Mesendoderm (in vitro differentiated cells): Measurements from ENCODE around the gene FADD.

Source experiments
- DNase-seq: peaks from one replicate; pipeline ENCODE4 v3.0.0; 2013
- H2AK5ac ChIP-seq: 2 replicates; pipeline ENCODE4 v1.6.1; 2013; ENCODE audit warnings: low read length, inconsistent platforms
- H2BK120ac ChIP-seq: 2 replicates; pipeline ENCODE4 v1.6.1; 2013; ENCODE audit warnings: low read depth, mild to moderate bottlenecking, low read length, moderate library complexity, mixed read lengths
- H2BK15ac ChIP-seq: replicated peaks from 2 replicates; pipeline ENCODE4 v1.6.1; 2013; ENCODE audit warnings: low read depth, mild to moderate bottlenecking, moderate library complexity
- H2BK5ac ChIP-seq: 2 replicates; pipeline ENCODE4 v1.6.1; 2013; ENCODE audit warnings: low read length, inconsistent platforms
- H3K18ac ChIP-seq: 2 replicates; pipeline ENCODE4 v1.6.1; 2013; ENCODE audit warnings: mild to moderate bottlenecking, low read length, mixed read lengths
- H3K23ac ChIP-seq: one replicate; pipeline ENCODE4 v1.6.1; 2013; ENCODE audit warnings: low read length
- H3K27ac ChIP-seq: 2 replicates; pipeline ENCODE4 v1.5.1; 2013; ENCODE audit warnings: low read depth, mild to moderate bottlenecking, inconsistent platforms, low read length, moderate library complexity
- H3K27me3 ChIP-seq: 2 replicates; pipeline ENCODE4 v1.6.1; 2013; ENCODE audit warnings: low read length, control low read depth, mild to moderate bottlenecking, inconsistent platforms; ENCODE audit not compliant: insufficient read depth, poor library complexity
- H3K36me3 ChIP-seq: 2 replicates; pipeline ENCODE4 v1.6.1; 2013; ENCODE audit warnings: low read length, inconsistent platforms; ENCODE audit not compliant: control insufficient read depth, insufficient read depth
- H3K4ac ChIP-seq: one replicate; pipeline ENCODE4 v1.6.1; 2013; ENCODE audit warnings: low read depth, mild to moderate bottlenecking, low read length, moderate library complexity
- H3K4me1 ChIP-seq: 2 replicates; pipeline ENCODE4 v1.6.1; 2013; ENCODE audit warnings: low read depth, low read length, inconsistent platforms; ENCODE audit not compliant: control insufficient read depth
- H3K4me2 ChIP-seq: 2 replicates; pipeline ENCODE4 v1.6.1; 2013; ENCODE audit warnings: low read length
- H3K4me3 ChIP-seq: 2 replicates; pipeline ENCODE4 v1.5.1; 2013; ENCODE audit warnings: mild to moderate bottlenecking, low read length
- H3K56ac ChIP-seq: one replicate; pipeline ENCODE4 v1.6.1; 2013; ENCODE audit warnings: low read length
- H3K79me1 ChIP-seq: 2 replicates; pipeline ENCODE4 v1.6.1; 2013; ENCODE audit warnings: low read length, inconsistent platforms
- H3K79me2 ChIP-seq: 2 replicates; pipeline ENCODE4 v1.6.1; 2013; ENCODE audit warnings: mild to moderate bottlenecking, low read length; ENCODE audit not compliant: control insufficient read depth, insufficient read depth
- H3K9ac ChIP-seq: 2 replicates; pipeline ENCODE4 v1.6.1; 2013; ENCODE audit warnings: low read length, inconsistent platforms
- H4K5ac ChIP-seq: one replicate; pipeline ENCODE4 v1.6.1; 2013; ENCODE audit warnings: low read length
- H4K8ac ChIP-seq: one replicate; pipeline ENCODE4 v1.6.1; 2013; ENCODE audit warnings: low read depth, mild to moderate bottlenecking, control low read depth, low read length, moderate library complexity
- WGBS: extraction: QIAGEN DNeasy Blood & Tissue Kit; methylation state at CpG from one replicate; pipeline ENCODE4 v1.1.7; 2013; ENCODE audit warnings: low lambda C conversion rate, missing lambda C conversion rate; ENCODE audit not compliant: insufficient coverage; ENCODE audit errors: extremely low coverage; 5-methylcytosine and 5-hydroxymethylcytosine counted together

FADD gene

DNA sequence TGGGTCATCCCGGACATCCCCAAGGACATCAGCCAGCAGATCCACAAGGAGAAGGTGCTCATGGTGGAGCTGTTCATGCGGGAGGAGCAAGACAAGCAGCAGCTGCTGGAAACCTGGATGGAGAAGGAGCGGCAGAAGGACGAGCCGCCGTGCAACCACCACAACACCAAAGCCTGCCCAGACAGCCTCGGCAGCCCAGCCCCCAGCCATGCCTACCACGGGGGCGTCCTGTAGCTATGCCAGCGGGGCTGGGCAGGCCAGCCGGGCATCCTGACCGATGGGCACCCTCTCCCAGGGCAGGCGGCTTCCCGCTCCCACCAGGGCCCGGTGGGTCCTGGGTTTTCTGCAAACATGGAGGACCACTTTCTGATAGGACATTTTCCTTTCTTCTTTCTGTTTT lies 15.3 kb upstream of the FADD start:
- no peak overlapping the region for H3K4me2 ChIP-seq
- H3K27me3 ChIP-seq = no peaks in the 10 kb centered on the region
- H3K4ac ChIP-seq = no peak overlapping the region
- no peak overlapping the region for H3K23ac ChIP-seq
- no peak overlapping the region for H2BK5ac ChIP-seq
- H3K56ac ChIP-seq = no peak overlapping the region
- DNase-seq = no peak
- no peak overlapping the region for H2AK5ac ChIP-seq
- no peak overlapping the region for H4K8ac ChIP-seq
- H3K4me1 ChIP-seq = no peaks in the 10 kb centered on the region
- no peak overlapping the region for H2BK120ac ChIP-seq
- H3K79me1 ChIP-seq = no peaks in the 10 kb centered on the region
- H2BK15ac ChIP-seq = no peak overlapping the region
- no peaks in the 10 kb centered on the region for H3K36me3 ChIP-seq
- no peak overlapping the region for H3K27ac ChIP-seq
- WGBS = no CpG with 5 or more reads among the region's 15 CpGs
- no peak overlapping the region for H4K5ac ChIP-seq
- H3K9ac ChIP-seq = no peak overlapping the region
- no peak overlapping the region for H3K18ac ChIP-seq
- H3K4me3 ChIP-seq = no peak overlapping the region
- no peaks in the 10 kb centered on the region for H3K79me2 ChIP-seq

DNA sequence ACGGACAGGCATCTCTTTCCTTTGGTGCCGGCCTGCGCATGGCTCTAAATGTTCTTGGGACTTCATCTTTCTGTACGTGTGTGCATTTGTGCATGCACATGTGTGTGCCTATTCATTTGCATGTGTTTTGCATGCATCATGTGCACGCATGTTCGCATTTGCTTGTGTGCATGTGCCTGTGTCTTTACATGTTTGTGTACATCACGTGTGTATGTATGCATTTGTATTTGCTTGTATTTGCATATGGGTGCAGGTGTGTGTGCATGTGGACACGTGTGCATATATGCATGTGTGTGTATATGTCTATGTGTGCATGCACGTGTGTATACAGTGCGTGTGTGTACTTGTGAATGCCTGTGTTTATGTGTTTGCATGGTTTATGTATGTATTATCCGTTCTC lies 13.5 kb upstream of the FADD start:
- H3K4me1 ChIP-seq = no peaks in the 10 kb centered on the region
- H3K36me3 ChIP-seq = no peaks in the 10 kb centered on the region
- no peak overlapping the region for H3K4ac ChIP-seq
- no peak overlapping the region for H3K4me2 ChIP-seq
- no peak overlapping the region for H2BK15ac ChIP-seq
- H2BK120ac ChIP-seq = no peak overlapping the region
- no peak overlapping the region for H2AK5ac ChIP-seq
- H4K5ac ChIP-seq = no peak overlapping the region
- no peaks in the 10 kb centered on the region for H3K27me3 ChIP-seq
- H3K23ac ChIP-seq = no peak overlapping the region
- H3K79me2 ChIP-seq = no peaks in the 10 kb centered on the region
- H3K27ac ChIP-seq = no peak overlapping the region
- no peak overlapping the region for H3K18ac ChIP-seq
- no peak overlapping the region for H2BK5ac ChIP-seq
- DNase-seq = no peak
- H3K4me3 ChIP-seq = no peak overlapping the region
- H3K56ac ChIP-seq = no peak overlapping the region
- no peak overlapping the region for H4K8ac ChIP-seq
- H3K79me1 ChIP-seq = no peaks in the 10 kb centered on the region
- WGBS = no CpG with 5 or more reads among the region's 11 CpGs
- H3K9ac ChIP-seq = no peak overlapping the region

DNA sequence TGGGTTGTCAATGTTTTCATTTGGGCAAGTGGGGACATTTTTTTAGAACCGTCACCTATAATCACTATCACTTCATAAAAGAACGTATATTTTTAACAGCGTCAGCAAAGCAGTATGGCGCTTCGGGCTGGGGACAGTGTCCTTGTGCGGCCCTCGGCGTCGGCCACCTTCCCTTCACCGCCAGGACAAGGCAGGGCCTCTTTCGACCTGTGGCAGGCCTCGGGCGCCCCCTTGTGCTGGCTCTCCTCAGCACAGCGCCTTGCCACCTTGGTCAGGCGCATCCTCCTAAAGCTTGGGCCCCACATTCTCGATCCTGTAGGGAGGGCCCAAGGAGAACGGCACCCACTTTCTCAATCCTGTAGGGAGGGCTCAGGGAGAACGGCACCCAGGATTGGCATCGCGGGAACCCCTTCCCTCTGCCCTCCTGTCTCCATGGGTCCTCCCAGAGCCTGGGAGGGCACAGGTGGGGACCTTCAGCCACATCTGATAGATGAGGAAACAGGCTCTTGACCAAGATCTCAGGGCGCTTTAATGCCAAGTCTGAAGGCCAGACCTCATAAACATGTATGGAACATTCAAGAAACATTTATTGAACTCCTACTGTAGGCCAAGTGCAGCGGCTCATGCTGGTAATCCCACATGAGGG lies 11.5 kb upstream of the FADD start:
- no peaks in the 10 kb centered on the region for H3K79me1 ChIP-seq
- H3K18ac ChIP-seq = no peak overlapping the region
- no peak overlapping the region for H3K27ac ChIP-seq
- no peak overlapping the region for H3K4me2 ChIP-seq
- no peak overlapping the region for H3K9ac ChIP-seq
- H3K36me3 ChIP-seq = no peaks in the 10 kb centered on the region
- no peak overlapping the region for H4K5ac ChIP-seq
- H3K56ac ChIP-seq = no peak overlapping the region
- H3K27me3 ChIP-seq = no peaks in the 10 kb centered on the region
- H2BK5ac ChIP-seq = no peak overlapping the region
- WGBS = no CpG with 5 or more reads among the region's 22 CpGs
- no peak overlapping the region for H2BK15ac ChIP-seq
- no peak overlapping the region for H3K4me3 ChIP-seq
- no peaks in the 10 kb centered on the region for H3K79me2 ChIP-seq
- H3K23ac ChIP-seq = no peak overlapping the region
- H4K8ac ChIP-seq = no peak overlapping the region
- DNase-seq = peak; percentile 77
- no peaks in the 10 kb centered on the region for H3K4me1 ChIP-seq
- no peak overlapping the region for H2BK120ac ChIP-seq
- no peak overlapping the region for H3K4ac ChIP-seq
- H2AK5ac ChIP-seq = no peak overlapping the region

DNA sequence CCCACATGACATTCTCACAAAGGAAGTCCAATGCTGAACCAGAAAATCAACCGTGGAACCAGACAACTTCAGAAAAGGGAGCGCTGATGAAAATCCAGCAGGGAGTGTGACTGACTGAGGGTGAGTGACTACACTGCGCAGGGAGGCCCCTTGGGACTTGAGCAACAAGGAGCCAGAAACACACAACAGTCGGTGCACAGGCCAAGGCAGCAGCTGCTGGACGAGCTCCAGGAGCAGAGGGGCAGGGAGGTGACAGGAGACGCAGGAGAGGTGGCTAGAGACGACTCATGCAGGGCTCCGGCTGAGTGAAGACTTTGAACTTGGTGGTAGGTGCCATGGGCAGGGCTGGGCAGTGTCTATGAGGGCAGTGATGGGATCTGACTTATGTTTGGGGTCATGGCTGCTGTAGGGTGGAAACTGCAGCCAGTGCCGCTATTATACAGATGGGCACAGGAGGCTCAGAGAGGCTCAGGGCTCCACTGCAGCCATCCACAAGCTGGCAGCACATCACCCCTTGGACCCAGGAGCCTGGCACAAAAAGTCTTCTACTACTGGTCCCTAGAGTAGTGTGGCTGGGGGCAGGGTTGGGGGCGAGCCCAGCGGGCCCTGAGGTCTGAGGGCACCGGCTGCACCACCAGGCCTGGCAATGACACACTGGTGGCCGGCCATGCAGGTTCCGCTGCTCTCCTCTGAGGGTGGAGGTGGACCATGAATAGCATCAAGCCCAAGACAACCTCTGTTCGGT lies 10.3 kb upstream of the FADD start:
- H3K56ac ChIP-seq = peak overlapping the region; percentile 22
- no CpG with 5 or more reads among the region's 15 CpGs for WGBS
- no peak for DNase-seq

DNA sequence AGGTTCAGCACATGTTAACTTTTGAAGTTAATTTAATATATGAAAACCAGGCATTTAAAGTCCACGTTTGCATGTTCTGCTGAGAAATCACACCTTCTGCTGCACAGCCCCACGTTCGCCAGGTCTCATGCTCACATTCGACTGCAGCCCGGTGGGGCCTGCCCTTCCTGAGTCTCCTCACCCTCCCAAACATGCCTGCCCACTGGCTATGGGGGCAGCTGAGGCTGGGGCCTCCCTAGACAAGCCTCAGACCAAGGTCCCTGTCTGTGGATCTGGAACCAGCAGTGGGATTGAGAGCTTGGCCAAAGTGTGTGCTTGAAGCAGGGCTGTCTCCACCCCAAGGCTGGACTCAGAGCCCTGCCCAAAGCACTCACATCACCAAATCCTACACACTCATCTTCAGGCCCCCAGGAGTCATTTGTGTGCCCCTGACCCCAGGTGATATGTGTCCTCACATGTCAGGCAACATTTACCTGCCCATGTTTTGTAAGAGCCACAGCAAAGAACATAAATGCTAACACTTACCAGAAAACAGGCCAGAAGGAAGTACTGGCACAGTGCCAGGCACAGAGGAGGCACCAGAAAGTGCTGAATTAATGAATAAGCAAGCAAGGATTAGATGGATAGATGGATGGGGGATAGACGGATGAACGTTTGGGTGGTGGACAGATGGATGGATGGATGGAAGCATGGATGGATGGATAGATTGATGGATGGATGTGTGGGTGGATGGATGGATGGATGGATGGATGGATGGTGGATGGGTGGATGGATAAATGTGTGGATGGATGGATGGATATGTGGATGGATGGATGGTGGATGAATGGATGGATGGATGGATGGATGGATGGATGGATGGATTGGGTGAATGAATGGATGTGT lies 9.4 kb upstream of the FADD start:
- no peak for DNase-seq
- Histone ChIP-seq H3K23ac (no peak overlapping the region), H3K9ac (no peak overlapping the region), H2BK120ac (no peak overlapping the region), H3K56ac (no peak overlapping the region), H3K27ac (no peak overlapping the region), H3K27me3 (no peaks in the 10 kb centered on the region), H3K36me3 (no peaks in the 10 kb centered on the region), H2BK15ac (no peak overlapping the region), H2BK5ac (no peak overlapping the region), H4K8ac (no peak overlapping the region), H4K5ac (no peak overlapping the region), H3K4me2 (no peak overlapping the region), H3K18ac (no peak overlapping the region), H3K4ac (no peak overlapping the region), H3K79me2 (no peaks in the 10 kb centered on the region), H3K4me3 (no peak overlapping the region), H3K79me1 (no peaks in the 10 kb centered on the region), H2AK5ac (no peak overlapping the region), H3K4me1 (no peaks in the 10 kb centered on the region)
- WGBS = 100% methylated on average over 2 of the region's 7 CpGs

More for the DNA sequence above, 10.3 kb upstream of the FADD start:
- Histone ChIP-seq H3K9ac (no peak overlapping the region), H3K27ac (no peak overlapping the region), H3K23ac (no peak overlapping the region), H4K5ac (no peak overlapping the region), H3K4me3 (no peak overlapping the region), H3K79me2 (no peaks in the 10 kb centered on the region), H3K36me3 (no peaks in the 10 kb centered on the region), H2AK5ac (no peak overlapping the region), H3K18ac (no peak overlapping the region), H2BK120ac (no peak overlapping the region), H3K4ac (no peak overlapping the region), H4K8ac (no peak overlapping the region), H3K4me1 (no peaks in the 10 kb centered on the region), H2BK15ac (no peak overlapping the region), H3K27me3 (no peaks in the 10 kb centered on the region), H3K4me2 (no peak overlapping the region), H2BK5ac (no peak overlapping the region), H3K79me1 (no peaks in the 10 kb centered on the region)
